Fibroblast of skin of left quadriceps (primary cell): ENCODE measurements around the gene ZEB1.
"Not testable (repeated sequence)": the region's sequence is repeated elsewhere in the genome, so short reads cannot be mapped to it uniquely, and the experiment has no call there.

ENCODE experiments used
- DNase-seq, 2 experiments: peaks; one replicate each; pipeline ENCODE4 v3.0.0-alpha.2; 2013; ENCODE audit warnings: low read depth in 2 of 2

Gene ZEB1

GRCh38 chr10:31507427-31507826, 188.4 kb downstream of the ZEB1 start:
- no peak for DNase-seq

- no peak for DNase-seq
Observed at GRCh38 chr10:31508234-31508633, 189.2 kb downstream of the ZEB1 start.

- DNase-seq, result no peak
Observed at GRCh38 chr10:31508882-31509281, 189.9 kb downstream of the ZEB1 start.

GRCh38 chr10:31509989-31510388, 191.0 kb downstream of the ZEB1 start:
- DNase-seq, result no peak

- DNase-seq, result no peak
Observed at GRCh38 chr10:31515116-31515515, 196.1 kb downstream of the ZEB1 start.

GRCh38 chr10:31515819-31516402, 196.9 kb downstream of the ZEB1 start:
- no peak for DNase-seq

- no peak for DNase-seq
Observed at GRCh38 chr10:31520986-31521831, 202.2 kb downstream of the ZEB1 start.

- no peak for DNase-seq
Observed at GRCh38 chr10:31522820-31523219, 203.8 kb downstream of the ZEB1 start.

- DNase-seq, result no peak
Observed at GRCh38 chr10:31524460-31524859, 205.4 kb downstream of the ZEB1 start.

GRCh38 chr10:31526178-31526577, 207.2 kb downstream of the ZEB1 start:
- no peak for DNase-seq

- DNase-seq, result no peak
Observed at GRCh38 chr10:31526681-31527080, 207.7 kb downstream of the ZEB1 start.

- no peak for DNase-seq
Observed at GRCh38 chr10:31528831-31529230, 209.8 kb downstream of the ZEB1 start.

- DNase-seq, result no peak
Observed at GRCh38 chr10:31536302-31536701, 217.3 kb downstream of the ZEB1 start.

- DNase-seq, result peak; percentile 21 to 39
Observed at GRCh38 chr10:31549896-31550295, 230.9 kb downstream of the ZEB1 start.

GRCh38 chr10:31554556-31554955, 235.5 kb downstream of the ZEB1 start:
- DNase-seq, result peak; percentile 16 to 26

- no peak for DNase-seq
Observed at GRCh38 chr10:31557854-31558253, 238.8 kb downstream of the ZEB1 start.

- DNase-seq, result not testable (repeated sequence)
Observed at GRCh38 chr10:31568252-31568861, 249.3 kb downstream of the ZEB1 start.

- DNase-seq, result no peak
Observed at GRCh38 chr10:31574577-31574976, 255.6 kb downstream of the ZEB1 start.

GRCh38 chr10:31578181-31578852, 259.3 kb downstream of the ZEB1 start:
- DNase-seq, result no peak

- DNase-seq, result no peak
Observed at GRCh38 chr10:31578951-31579350, 259.9 kb downstream of the ZEB1 start.
